ENCODE results near the gene SIRT1. TPM values are rescaled to one million over a fixed set of nuclear protein-coding genes. Genes with fewer than 3 reads are reported as not detected.
"Not testable (repeated sequence)": the region's sequence is repeated elsewhere in the genome, so short reads cannot be mapped to it uniquely, and the experiment has no call there.

SIRT1 gene
- total RNA-seq, 3 donors from 2014 or later: 15.2 to 42.2 (median 23.1) TPM

DNA sequence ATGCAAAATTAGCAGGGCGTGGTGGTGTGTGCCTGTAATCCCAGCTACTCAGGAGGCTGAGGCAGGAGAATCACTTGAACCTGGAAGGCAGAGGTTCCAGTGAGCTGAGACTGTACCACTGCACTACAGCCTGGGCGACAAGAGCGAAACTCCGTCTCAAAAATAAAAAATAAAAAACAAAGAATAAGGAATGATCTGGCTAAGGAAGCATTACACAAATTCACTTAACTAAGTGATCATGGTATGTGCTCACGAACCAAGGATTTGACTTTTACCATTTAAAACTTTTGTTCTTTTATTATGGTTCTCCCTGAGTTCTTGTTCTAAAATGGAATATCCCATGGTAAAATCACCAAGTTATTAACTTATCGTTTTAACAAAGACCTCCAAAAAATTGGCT is 71.2 kb downstream of the SIRT1 start:
- DNase-seq: no peak
- no peaks in the 10 kb centered on the region for H3K4me1 ChIP-seq (ENCODE audit: low read depth)
- TF ChIP-seq, protein P1, sequence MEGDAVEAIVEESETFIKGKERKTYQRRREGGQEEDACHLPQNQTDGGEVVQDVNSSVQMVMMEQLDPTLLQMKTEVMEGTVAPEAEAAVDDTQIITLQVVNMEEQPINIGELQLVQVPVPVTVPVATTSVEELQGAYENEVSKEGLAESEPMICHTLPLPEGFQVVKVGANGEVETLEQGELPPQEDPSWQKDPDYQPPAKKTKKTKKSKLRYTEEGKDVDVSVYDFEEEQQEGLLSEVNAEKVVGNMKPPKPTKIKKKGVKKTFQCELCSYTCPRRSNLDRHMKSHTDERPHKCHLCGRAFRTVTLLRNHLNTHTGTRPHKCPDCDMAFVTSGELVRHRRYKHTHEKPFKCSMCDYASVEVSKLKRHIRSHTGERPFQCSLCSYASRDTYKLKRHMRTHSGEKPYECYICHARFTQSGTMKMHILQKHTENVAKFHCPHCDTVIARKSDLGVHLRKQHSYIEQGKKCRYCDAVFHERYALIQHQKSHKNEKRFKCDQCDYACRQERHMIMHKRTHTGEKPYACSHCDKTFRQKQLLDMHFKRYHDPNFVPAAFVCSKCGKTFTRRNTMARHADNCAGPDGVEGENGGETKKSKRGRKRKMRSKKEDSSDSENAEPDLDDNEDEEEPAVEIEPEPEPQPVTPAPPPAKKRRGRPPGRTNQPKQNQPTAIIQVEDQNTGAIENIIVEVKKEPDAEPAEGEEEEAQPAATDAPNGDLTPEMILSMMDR (IDR thresholded peaks at IDR 0.05): no peak
- no peak overlapping the region for H3K4me3 ChIP-seq
- H3K9me3 ChIP-seq: no peaks in the 10 kb centered on the region
- H3K36me3 ChIP-seq (ENCODE audit: low read depth): peaks cover 6% of the 10 kb centered on the region
- no peak for ATAC-seq
- intact Hi-C loops (cut with DNase I, micrococcal nuclease): no loop called here

DNA sequence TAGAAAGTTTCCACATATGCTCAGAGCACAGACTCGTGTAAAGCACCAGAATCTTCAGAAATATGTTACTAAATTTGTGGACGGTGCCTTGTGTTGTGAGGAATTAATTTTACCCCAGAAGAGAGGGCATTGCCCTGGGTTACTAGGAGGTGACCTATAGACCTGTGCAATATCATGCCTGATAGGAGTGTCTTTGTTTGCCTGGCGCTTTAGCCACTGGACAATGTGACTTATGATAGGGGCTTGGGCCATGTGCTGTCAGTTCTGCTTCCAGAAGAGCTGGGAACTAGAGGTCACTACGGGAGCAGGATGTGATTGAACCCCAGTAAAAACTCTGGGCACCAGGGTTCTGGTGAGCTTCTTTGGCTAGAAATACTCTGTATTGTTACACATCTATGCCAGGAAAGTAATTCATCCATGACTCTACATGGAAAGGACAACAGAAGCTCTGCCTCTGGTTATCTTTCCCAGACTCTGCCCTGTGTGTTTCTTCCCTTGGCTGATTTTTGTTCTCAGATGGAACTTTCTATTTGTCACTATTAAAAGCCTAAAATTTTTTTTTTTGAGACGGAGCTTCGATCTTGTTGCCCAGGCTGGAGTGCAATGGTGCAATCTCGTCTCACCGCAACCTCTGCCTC is 75.5 kb downstream of the SIRT1 start:
- no peaks in the 10 kb centered on the region for H3K36me3 ChIP-seq (ENCODE audit: low read depth)
- no peak for DNase-seq
- H3K4me3 ChIP-seq: no peak overlapping the region
- TF ChIP-seq, protein P1 (IDR thresholded peaks at IDR 0.05): no peak
- H3K9me3 ChIP-seq: no peaks in the 10 kb centered on the region
- no peaks in the 10 kb centered on the region for H3K4me1 ChIP-seq (ENCODE audit: low read depth)
- intact Hi-C loops (cut with DNase I, micrococcal nuclease): no loop called here
- ATAC-seq: no peak

DNA sequence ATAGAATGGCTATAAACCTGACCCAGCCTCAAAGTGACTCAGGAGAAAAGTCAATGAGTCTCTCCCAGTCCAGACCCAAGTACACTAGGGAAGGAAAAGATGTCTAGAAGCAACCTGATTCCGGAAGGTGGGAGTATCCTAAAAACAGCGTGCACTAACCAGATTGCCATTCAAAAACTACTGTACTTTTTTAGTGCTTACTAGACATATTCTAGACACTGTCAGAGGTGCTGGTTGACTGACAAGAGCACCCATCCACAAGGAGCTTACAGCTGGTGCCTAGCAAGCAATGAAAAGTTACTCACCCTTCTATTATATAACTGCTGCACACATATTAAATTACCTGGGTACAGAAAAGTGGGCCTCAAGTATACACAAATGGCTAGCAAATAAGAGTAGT is 81.0 kb downstream of the SIRT1 start:
- no peak for DNase-seq
- H3K4me1 ChIP-seq (ENCODE audit: low read depth): no peaks in the 10 kb centered on the region
- no peak for ATAC-seq
- no peaks in the 10 kb centered on the region for H3K36me3 ChIP-seq (ENCODE audit: low read depth)
- intact Hi-C loops (cut with DNase I, micrococcal nuclease): no loop called here
- TF ChIP-seq, protein P1 (IDR thresholded peaks at IDR 0.05): no peak
- no peak overlapping the region for H3K4me3 ChIP-seq
- H3K9me3 ChIP-seq: no peaks in the 10 kb centered on the region

DNA sequence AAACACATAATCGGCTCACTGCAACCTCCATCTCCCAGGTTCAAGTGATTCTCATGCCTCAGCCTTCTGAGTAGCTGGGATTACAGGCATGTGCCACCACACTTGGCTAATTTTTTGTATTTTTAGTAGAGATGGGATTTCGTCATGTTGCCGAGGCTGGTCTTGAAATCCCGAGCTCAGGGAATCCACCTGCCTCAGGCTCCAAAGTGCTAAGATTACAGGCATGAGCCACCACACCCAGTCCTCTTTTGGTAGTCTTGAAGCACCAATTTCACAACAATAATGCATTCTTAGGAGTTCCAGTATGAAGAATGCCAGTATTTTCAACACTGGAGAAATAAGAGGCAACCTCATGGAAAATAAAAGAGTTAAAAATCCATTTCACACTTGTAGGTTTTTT is 81.6 kb downstream of the SIRT1 start:
- H3K4me3 ChIP-seq; H3K4me1 ChIP-seq (ENCODE audit: low read depth); H3K36me3 ChIP-seq (ENCODE audit: low read depth); ATAC-seq; intact Hi-C loops (cut with DNase I, micrococcal nuclease); DNase-seq; H3K9me3 ChIP-seq: not testable (repeated sequence)

Other genes with a start within 250 kb of the SIRT1 start
- 1 to 10 TPM in 1 of 3 donors, under 1 TPM in 2; 0.52 to 7.5 (median 0.70) TPM for gene CTNNA3, start 188.5 kb upstream of the SIRT1 start, total RNA-seq
- 1 to 10 TPM; 6.3 to 8.8 (median 8.8) TPM for gene DNAJC12, start 46.5 kb upstream of the SIRT1 start, total RNA-seq
- gene HERC4, start 190.6 kb downstream of the SIRT1 start, total RNA-seq: 10 to 100 TPM; 54.1 to 72.2 (median 62.3) TPM
- 1 to 10 TPM in 1 of 3 donors, under 1 TPM in 2; 0.47 to 1.8 (median 0.93) TPM for gene MYPN, start 224.8 kb downstream of the SIRT1 start, total RNA-seq